GM12891 (cell line): Measurements from ENCODE around the gene ATPAF2.

ENCODE experiments used
- DNase-seq: peaks from one replicate; pipeline ENCODE4 v3.0.0; 2011; ENCODE audit warnings: low spot score; ENCODE audit not compliant: insufficient read length
- FAIRE-seq: peaks from 2 replicates; lab custom pipeline; 2011; peaks lifted over from hg19 to GRCh38; lab: Jason Lieb, UNC
- PAX5 ChIP-seq: IDR thresholded peaks from 2 replicates; pipeline ENCODE4 v1.6.1; 2011; ENCODE audit warnings: low read length, moderate library complexity, mild to moderate bottlenecking; ENCODE audit not compliant: insufficient read depth, severe bottlenecking
- POLR2A ChIP-seq: IDR thresholded peaks from 2 replicates; pipeline ENCODE4 v1.6.1; 2011; ENCODE audit warnings: low read depth, low read length, control low read depth
- POLR2AphosphoS5 ChIP-seq: IDR thresholded peaks from 2 replicates; pipeline ENCODE4 v1.6.1; 2011; ENCODE audit warnings: low read depth, low read length, control low read depth
- POU2F2 ChIP-seq: IDR thresholded peaks from 2 replicates; pipeline ENCODE4 v1.6.1; 2011; ENCODE audit warnings: low read depth, mild to moderate bottlenecking, control low read depth, low read length, moderate library complexity
- SPI1 ChIP-seq: IDR thresholded peaks from 2 replicates; pipeline ENCODE4 v1.6.1; 2011; ENCODE audit warnings: low read depth, low read length, control low read depth
- TAF1 ChIP-seq: IDR thresholded peaks from 2 replicates; pipeline ENCODE4 v1.6.1; 2011; ENCODE audit warnings: low read depth, low read length, control low read depth

Gene ATPAF2

DNA sequence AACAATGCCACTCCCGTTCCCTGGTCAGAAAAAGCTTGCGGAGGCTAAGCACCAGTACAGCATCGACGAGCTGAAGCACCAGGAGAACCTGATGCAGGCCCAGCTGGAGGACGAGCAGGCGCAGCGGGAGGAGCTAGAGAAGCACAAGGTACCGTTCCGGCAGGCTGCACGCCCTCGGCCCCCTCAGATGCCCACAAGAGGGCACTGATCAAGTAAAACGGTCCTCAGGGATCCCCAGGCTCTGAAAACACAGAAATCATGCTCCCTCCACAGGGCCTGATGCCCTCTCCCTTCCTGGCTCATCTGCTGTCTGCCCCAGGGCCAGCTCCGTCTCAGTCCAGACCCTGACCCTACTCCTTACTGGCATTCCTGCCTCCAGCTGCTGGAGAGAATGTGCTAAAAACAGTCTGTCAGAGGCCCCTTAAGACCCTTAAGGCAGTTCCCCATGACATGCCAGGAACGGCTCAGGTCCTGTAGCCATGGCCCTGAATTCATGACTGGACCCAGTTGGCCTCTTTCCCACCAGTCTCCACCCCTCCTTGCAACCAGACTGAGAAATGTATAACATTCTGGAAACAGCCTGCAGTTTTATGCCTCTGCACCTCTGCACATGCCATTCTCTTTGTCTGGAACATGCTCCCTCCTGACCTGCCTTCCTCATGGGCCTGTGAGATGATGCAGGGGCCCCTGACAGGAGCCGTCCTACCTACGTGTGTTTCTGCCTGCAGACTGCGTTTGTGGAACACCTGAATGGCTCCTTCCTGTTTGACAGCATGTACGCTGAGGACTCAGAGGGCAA lies 44.5 kb downstream of the ATPAF2 start:
- FAIRE-seq (peak; percentile 20), DNase-seq (no peak)
- TF ChIP-seq PAX5, result no peak
- no peak for TF ChIP-seq POLR2A
- TF ChIP-seq SPI1, result no peak
- TF ChIP-seq POLR2AphosphoS5, result no peak
- no peak for TF ChIP-seq TAF1
- no peak for TF ChIP-seq POU2F2

DNA sequence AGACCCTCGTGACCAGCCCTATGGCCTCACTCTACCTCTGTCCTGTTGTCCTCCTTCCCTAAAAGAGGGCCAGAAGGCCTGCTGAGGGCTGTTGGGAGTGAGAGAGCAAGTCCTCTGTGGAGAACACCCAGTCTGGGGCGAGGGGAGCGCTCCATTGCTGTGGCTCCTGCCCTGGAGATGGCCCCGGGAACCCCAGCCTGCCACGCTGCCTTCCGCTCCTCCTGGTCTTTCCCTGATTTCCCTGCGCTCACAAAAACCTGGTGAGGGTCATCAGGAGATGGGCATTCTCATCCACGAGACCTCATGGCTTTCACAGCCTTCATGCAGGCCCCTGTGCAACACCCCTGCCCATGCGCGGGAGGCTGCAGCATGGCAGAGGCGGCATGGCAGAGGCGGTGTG lies 45.1 kb downstream of the ATPAF2 start:
- TF ChIP-seq POLR2AphosphoS5, result no peak
- TF ChIP-seq SPI1, result no peak
- no peak for TF ChIP-seq TAF1
- TF ChIP-seq POU2F2, result no peak
- TF ChIP-seq PAX5, result no peak
- no peak for TF ChIP-seq POLR2A
- no peak for FAIRE-seq
- no peak for DNase-seq

DNA sequence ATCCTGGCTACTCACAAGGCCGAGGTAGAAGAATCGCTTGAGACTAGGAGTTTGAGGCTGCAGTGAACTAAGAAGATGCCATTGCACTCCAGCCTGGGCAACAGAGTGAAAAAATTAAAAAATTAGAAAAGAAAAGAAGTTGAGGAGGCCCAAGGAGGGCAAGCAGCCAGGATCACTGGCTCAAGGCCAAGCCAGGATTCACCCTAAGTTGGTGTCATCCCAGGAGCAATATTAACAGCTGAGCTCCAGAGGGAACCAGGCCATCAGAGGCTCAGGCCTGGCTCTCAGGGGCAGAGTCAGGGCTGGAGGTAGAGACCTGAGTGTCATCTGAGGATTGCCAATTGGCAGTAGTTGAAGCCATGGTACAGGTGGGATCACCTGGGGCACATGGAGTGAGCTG lies 45.6 kb downstream of the ATPAF2 start:
- no peak for DNase-seq
- FAIRE-seq, result no peak

GRCh38 chr17:17990282-17990681 lies 48.7 kb downstream of the ATPAF2 start:
- FAIRE-seq (no peak), DNase-seq (no peak)
- TF ChIP-seq POU2F2 (no peak), PAX5 (no peak), SPI1 (no peak)

More for the DNA sequence above, 45.6 kb downstream of the ATPAF2 start:
- TF ChIP-seq POLR2AphosphoS5 (no peak), TAF1 (no peak)

DNA sequence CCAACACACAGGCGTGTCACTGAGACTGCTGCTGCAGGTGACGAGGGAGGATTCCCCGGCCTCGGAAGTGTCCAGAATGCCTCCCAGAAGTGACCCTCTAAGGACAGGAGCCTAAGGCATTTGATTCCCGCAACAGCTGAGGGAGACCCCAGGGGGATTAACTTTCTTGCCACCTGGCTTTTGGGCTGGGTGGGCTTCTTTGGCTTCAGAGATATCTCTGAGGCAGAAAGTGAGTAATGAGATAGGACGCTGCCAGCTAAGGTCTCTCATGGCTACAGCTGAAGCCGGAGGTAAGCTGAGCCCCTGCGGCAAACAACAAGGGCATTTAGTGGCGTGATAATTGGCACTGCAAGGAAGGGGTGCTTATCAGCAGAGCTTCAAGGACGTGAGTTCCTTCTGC lies 49.4 kb downstream of the ATPAF2 start:
- no peak for FAIRE-seq
- DNase-seq, result no peak
- no peak for TF ChIP-seq PAX5
- TF ChIP-seq SPI1, result no peak
- no peak for TF ChIP-seq TAF1
- no peak for TF ChIP-seq POLR2AphosphoS5
- TF ChIP-seq POLR2A, result no peak
- no peak for TF ChIP-seq POU2F2

DNA sequence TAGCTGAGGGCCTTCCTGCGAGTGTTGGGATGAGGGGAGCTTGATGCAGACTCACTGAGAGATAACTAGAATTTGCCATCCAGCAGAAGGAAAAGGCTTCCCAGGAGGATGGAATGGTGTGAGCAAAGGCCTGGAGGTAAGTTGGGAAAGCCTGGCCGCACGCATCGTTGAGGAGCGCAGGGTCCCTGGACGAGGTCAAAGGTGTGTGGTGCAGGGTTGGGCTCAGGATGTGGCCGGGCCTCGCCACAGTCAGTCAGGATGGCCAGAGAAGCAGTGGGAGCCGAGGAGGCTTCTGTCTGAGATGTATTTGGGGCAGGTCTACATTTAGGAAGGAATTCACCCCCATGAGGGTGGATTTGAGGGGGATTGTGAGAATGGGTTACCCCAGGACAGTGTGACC lies 49.9 kb downstream of the ATPAF2 start:
- FAIRE-seq, result no peak
- no peak for DNase-seq

GRCh38 chr17:17988427-17988945 lies 50.5 kb downstream of the ATPAF2 start:
- DNase-seq, result no peak
- no peak for FAIRE-seq
- no peak for TF ChIP-seq POLR2A
- no peak for TF ChIP-seq TAF1
- no peak for TF ChIP-seq POLR2AphosphoS5
- TF ChIP-seq PAX5, result no peak
- no peak for TF ChIP-seq POU2F2
- no peak for TF ChIP-seq SPI1

More for the DNA sequence above, 49.9 kb downstream of the ATPAF2 start:
- TF ChIP-seq TAF1 (no peak), SPI1 (no peak), POU2F2 (no peak), PAX5 (no peak), POLR2A (no peak), POLR2AphosphoS5 (no peak)

DNA sequence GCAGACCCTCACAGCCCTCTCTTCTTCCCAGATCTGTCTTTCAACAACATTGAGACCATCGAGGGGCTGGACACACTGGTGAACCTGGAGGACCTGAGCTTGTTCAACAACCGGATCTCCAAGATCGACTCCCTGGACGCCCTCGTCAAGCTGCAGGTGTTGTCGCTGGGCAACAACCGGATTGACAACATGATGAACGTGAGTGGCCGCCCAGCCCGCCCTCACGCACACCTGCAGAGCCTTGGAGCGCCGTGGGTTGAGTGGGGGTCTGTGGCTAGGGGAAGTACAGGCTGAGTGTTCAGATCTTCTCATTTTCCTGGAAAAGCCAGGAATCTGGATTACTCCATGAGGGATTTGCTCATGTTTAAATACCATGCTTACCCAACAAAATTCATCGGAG lies 51.1 kb downstream of the ATPAF2 start:
- TF ChIP-seq SPI1 (no peak), TAF1 (no peak), POU2F2 (no peak), PAX5 (no peak), POLR2A (no peak), POLR2AphosphoS5 (no peak)
- no peak for FAIRE-seq
- DNase-seq, result no peak

DNA sequence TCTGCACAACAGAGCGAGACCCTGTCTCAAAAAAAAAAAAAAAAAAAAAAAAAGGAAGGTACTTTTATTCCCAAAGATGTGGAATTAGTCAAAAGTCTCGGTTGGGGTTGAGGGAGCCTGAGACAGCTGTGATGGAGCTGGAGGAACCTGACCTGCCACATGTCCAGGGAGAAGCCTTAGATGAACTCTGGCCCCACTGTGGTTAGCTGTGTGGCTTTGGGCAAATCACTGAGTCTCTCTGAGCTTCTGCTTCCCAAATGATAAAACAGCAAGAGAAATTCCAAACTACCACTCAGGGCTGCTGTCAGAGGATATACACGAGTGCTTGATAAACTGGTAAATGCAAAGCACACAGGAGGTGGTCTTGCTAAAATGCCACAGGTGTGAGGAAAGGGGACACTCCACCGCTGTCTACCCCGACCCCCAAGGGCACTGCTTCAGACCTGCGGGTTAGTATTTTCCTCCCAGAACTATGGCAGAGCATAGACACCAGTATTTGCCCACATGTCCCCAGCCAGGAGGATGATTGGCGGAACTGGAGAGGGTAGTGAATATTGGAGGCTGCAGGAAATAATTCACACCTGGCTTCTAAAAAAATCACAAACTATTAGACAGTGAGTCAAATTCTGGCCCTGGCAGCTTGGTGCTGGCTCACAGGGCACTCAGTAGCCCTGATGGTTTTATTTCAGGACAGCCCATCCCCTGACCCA lies 51.6 kb downstream of the ATPAF2 start:
- TF ChIP-seq TAF1 (no peak), POLR2AphosphoS5 (no peak), POLR2A (no peak), PAX5 (no peak), SPI1 (no peak), POU2F2 (no peak)
- FAIRE-seq (no peak), DNase-seq (no peak)
